ENCODE measurements around the gene FRMD8. TPM values are rescaled to one million over a fixed set of nuclear protein-coding genes. Genes with fewer than 3 reads are reported as not detected.

Gene FRMD8
- total and polyA plus RNA-seq, 9 of the 15 experiments (the other 6 are each of a cell fraction or from before 2014, with no cell fraction given): 4.5 to 54.5 (median 15.8) TPM

DNA sequence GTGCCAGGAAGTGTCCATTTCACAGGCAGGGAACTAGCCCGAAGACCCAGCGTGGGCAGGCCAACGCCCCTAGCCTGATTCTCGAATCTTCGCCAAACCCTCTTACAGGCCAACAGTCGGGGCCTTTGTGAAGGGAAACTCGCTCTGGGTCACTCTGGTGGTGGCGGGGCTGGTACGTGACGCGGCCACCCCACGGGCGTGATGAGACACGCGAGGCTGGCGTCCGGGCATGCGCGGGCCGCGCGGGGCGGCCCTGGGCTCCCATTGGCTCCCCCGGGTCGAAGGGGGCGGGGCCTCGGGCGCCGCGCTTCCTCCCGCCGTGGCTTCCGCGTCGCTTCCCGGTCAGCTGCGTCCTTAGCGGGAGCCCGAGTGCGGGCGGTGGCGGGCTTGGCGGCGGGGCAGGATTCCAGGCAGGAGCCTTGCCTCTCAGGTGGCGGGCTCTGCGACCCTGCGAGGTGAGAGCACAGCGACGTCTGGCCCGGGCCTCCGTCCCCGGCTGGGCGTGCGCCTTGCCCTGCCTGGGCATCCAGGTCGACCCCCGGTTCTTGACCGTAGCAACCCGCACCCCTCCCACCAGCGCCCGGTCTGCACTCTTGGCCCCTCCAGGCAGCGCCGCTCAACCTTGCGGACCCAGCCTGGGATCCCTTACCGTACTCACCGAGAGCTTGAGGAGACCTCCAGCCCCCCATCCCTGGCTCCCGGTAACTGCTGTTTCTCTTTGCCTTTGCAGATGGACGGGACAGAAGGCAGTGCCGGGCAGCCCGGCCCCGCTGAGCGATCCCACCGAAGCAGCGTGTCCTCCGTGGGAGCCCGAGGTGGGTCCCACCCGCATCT lies at the start of gene FRMD8 (continued):
- TF ChIP-seq ETV1 (tag; conservative IDR thresholded peaks at IDR 0.05; ENCODE audit: low read depth) (no peak; the same call in 1 of the 2 replicates), GABPB2 (CRISPR knock-in tag; conservative IDR thresholded peaks at IDR 0.05) (no peak), SMAD2 (IDR thresholded peaks at IDR 0.05; ENCODE audit: low read depth, low read length) (no peak), MCM3 (IDR thresholded peaks at IDR 0.05) (no peak), FOXA1 (IDR thresholded peaks at IDR 0.05; ENCODE audit: borderline replicate concordance) (no peak), HDAC3 (IDR thresholded peaks at IDR 0.05; ENCODE audit: borderline replicate concordance, partially characterized antibody) (no peak), POLR2G (IDR thresholded peaks at IDR 0.05; ENCODE audit: low read depth, low read length) (peak; percentile 93), ZNF165 (CRISPR knock-in tag; IDR thresholded peaks at IDR 0.05; ENCODE audit: borderline replicate concordance) (0 out of 2 replicates have a peak, but pooled peaks have one; percentile 65), BRCA1 (IDR thresholded peaks at IDR 0.05) (no peak), BRCA1 (CRISPR knock-in tag; IDR thresholded peaks at IDR 0.05) (no peak), STAT5A (IDR thresholded peaks at IDR 0.05; ENCODE audit: borderline replicate concordance, low read length) (no peak), PPARD (CRISPR knock-in tag; IDR thresholded peaks at IDR 0.05) (no peak), XRCC5 (IDR thresholded peaks at IDR 0.05; ENCODE audit: low read depth, low read length) (no peak), ZNF778 (CRISPR knock-in tag; IDR thresholded peaks at IDR 0.05) (no peak), ZKSCAN8 (CRISPR knock-in tag; IDR thresholded peaks at IDR 0.05) (0 out of 2 replicates have a peak, but pooled peaks have one; percentile 48), PTBP1 (IDR thresholded peaks at IDR 0.05; ENCODE audit: low read depth, low read length) (no peak), ZNF274 (IDR thresholded peaks at IDR 0.05; ENCODE audit: borderline replicate concordance, low read depth, low read length) (no peak), ZKSCAN3 (CRISPR knock-in tag; IDR thresholded peaks at IDR 0.05) (no peak), ZNF124 (CRISPR knock-in tag; IDR thresholded peaks at IDR 0.05) (no peak)
- TF ChIP-seq, protein P1, sequence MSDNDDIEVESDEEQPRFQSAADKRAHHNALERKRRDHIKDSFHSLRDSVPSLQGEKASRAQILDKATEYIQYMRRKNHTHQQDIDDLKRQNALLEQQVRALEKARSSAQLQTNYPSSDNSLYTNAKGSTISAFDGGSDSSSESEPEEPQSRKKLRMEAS (CRISPR knock-in tag; IDR thresholded peaks at IDR 0.05): peak; percentile 93
- TF ChIP-seq, protein P2, sequence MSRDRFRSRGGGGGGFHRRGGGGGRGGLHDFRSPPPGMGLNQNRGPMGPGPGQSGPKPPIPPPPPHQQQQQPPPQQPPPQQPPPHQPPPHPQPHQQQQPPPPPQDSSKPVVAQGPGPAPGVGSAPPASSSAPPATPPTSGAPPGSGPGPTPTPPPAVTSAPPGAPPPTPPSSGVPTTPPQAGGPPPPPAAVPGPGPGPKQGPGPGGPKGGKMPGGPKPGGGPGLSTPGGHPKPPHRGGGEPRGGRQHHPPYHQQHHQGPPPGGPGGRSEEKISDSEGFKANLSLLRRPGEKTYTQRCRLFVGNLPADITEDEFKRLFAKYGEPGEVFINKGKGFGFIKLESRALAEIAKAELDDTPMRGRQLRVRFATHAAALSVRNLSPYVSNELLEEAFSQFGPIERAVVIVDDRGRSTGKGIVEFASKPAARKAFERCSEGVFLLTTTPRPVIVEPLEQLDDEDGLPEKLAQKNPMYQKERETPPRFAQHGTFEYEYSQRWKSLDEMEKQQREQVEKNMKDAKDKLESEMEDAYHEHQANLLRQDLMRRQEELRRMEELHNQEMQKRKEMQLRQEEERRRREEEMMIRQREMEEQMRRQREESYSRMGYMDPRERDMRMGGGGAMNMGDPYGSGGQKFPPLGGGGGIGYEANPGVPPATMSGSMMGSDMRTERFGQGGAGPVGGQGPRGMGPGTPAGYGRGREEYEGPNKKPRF (IDR thresholded peaks at IDR 0.05; ENCODE audit: low read depth, low read length): no peak
- TF ChIP-seq, protein P3, sequence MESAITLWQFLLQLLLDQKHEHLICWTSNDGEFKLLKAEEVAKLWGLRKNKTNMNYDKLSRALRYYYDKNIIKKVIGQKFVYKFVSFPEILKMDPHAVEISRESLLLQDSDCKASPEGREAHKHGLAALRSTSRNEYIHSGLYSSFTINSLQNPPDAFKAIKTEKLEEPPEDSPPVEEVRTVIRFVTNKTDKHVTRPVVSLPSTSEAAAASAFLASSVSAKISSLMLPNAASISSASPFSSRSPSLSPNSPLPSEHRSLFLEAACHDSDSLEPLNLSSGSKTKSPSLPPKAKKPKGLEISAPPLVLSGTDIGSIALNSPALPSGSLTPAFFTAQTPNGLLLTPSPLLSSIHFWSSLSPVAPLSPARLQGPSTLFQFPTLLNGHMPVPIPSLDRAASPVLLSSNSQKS (CRISPR knock-in tag; IDR thresholded peaks at IDR 0.05): no peak
- TF ChIP-seq, protein P4, sequence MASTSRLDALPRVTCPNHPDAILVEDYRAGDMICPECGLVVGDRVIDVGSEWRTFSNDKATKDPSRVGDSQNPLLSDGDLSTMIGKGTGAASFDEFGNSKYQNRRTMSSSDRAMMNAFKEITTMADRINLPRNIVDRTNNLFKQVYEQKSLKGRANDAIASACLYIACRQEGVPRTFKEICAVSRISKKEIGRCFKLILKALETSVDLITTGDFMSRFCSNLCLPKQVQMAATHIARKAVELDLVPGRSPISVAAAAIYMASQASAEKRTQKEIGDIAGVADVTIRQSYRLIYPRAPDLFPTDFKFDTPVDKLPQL (IDR thresholded peaks at IDR 0.05; ENCODE audit: extremely low read depth, insufficient read length): no peak
- TF ChIP-seq, protein P5, sequence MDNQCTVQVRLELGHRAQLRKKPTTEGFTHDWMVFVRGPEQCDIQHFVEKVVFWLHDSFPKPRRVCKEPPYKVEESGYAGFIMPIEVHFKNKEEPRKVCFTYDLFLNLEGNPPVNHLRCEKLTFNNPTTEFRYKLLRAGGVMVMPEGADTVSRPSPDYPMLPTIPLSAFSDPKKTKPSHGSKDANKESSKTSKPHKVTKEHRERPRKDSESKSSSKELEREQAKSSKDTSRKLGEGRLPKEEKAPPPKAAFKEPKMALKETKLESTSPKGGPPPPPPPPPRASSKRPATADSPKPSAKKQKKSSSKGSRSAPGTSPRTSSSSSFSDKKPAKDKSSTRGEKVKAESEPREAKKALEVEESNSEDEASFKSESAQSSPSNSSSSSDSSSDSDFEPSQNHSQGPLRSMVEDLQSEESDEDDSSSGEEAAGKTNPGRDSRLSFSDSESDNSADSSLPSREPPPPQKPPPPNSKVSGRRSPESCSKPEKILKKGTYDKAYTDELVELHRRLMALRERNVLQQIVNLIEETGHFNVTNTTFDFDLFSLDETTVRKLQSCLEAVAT (IDR thresholded peaks at IDR 0.05): no peak; a peak in 1 of 4 replicates

All from K562 (cell line).